WI38 (cell line): ENCODE results near the gene PGBD1.

Source experiments
- H3K4me3 ChIP-seq: 2 replicates; pipeline ENCODE4 v1.5.1; 2011; ENCODE audit warnings: low read depth, mild to moderate bottlenecking, control low read depth, low read length
- CTCF ChIP-seq: IDR thresholded peaks from 2 replicates; pipeline ENCODE4 v1.5.1; 2012; ENCODE audit warnings: low read depth, mild to moderate bottlenecking, control low read depth, low read length

Gene PGBD1

GRCh38 chr6:28258877-28259777 lies 22.2 kb upstream of the PGBD1 start, which contains the start of gene NKAPL:
TSS of gene NKAPL (plus strand) at chr6:28259297. CDS start at chr6:28259372, 75 bp downstream.
- H3K4me3 ChIP-seq = no peak within 1 kb of the TSS
- no peak for TF ChIP-seq CTCF

DNA sequence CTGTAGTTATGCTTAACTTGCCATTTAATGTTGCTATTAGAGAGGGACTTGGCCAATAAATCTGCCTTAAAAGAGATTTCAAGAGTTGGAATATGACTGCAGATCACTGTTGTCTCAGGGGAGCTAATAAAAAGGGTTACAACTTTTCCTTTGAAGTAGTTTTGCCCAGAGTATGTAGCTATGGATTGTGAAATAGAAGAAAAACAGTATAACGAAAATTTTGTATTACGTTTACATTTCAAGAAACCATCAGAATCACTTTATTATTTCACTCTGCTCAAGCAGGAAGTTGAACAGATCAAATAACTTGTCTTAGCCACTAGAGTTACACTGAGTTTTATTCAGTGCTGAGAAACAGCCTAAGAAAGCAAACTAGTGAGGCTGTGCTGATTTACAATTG lies 17.4 kb upstream of the PGBD1 start:
- TF ChIP-seq CTCF = no peak
- H3K4me3 ChIP-seq = no peak overlapping the region

DNA sequence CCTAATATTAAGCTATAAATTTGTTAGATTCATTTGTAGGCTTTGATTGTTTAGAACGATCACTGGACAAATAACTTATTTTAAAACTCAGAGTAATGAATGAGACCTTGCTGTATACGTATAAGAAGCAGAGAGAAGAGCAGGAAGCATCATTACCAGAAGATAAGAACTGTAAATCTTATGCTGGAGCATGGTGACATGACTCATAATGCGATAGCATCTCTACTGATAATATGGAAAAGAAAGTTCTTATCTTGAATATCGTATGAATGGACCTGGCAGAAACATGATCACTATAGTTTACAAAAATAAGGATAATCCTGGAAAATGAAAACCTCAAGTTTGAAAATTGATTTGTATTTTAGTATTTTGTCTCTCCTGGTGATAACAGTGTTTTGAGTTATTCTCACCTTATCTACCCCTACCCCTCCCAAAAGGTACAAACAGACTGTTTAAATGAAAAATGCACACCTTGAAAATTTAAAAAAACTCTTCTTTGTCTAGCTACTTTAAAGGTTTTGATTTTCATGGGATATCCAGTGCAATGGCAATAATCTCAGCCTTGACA lies 16.5 kb upstream of the PGBD1 start:
- no peak overlapping the region for H3K4me3 ChIP-seq
- no peak for TF ChIP-seq CTCF

DNA sequence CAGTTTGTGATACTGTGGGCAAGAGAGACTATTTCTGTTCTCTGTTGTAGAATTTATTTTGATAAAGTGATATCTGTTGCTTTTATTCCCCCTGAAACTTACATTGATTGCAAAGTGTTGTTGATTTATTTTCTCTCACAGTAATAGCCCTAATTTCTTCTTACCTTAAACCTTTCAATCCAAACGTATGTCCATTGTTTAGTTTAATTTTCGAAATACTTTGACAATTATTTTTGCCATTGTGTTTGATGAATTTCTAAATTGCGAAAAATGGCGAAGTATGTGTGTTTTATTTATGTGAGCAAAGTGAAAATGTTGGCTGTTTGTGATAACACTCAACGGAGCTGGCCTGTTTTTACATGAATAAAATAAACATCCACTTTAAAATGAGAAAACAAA lies 14.8 kb upstream of the PGBD1 start:
- no peak for TF ChIP-seq CTCF
- peak overlapping the region; percentile 79 for H3K4me3 ChIP-seq

DNA sequence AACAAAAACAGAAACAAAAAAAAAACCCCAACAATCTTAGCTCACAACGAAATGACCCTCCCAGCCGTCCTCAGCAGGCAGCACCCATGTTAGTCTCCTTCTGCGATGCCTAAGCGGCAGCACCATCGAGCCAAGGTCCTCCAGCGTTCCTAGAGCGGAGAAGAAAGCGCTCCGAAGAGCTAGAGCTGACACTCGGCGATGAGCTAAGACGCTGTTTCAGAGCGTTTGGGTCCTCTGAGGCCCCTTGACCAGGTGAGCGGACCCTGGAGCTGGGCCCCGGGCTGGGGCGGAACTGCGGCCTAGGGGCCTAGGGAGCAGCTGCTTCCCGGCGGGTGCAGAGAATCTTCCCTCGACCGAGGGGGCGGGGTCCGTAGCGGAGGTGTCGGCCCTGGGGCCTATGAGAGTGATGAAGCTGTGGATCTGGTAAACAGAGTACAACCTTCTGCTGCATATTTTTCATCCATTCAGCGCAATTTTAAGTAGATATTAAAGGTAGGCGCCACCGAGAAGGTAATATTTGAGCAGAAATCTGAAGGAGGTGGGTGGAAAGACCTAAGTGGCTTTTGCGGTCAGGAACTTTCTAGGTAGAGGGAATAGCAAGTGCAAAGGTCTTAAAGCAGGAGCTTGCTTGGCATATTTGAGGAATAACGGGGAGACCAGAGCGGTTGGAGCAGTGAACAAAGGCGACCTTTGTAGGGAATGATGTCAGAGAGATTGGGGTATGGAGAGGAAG lies 14.2 kb upstream of the PGBD1 start, which contains the start of gene ZSCAN26:
Gene ZSCAN26 (plus strand): TSS at position 182 of the 733 bp plus-strand sequence. CDS start 4,777 bp downstream, outside the sequence.
- peak within 1 kb of the TSS; percentile 79 for H3K4me3 ChIP-seq
- TF ChIP-seq CTCF = no peak

GRCh38 chr6:28267695-28268059 lies 13.7 kb upstream of the PGBD1 start:
- no peak for TF ChIP-seq CTCF
- peak overlapping the region; percentile 79 for H3K4me3 ChIP-seq

- H3K4me3 ChIP-seq = no peak overlapping the region
- no peak for TF ChIP-seq CTCF
Observed at GRCh38 chr6:28269492-28269891, 11.9 kb upstream of the PGBD1 start.
